Activated naive CD4-positive, alpha-beta T cell treated with anti-CD3 and anti-CD28 coated beads for 36 hours (primary cell): ENCODE data around the gene NOP53. TPM values are rescaled to one million over a fixed set of nuclear protein-coding genes. Genes with fewer than 3 reads are reported as not detected.
"Not testable (repeated sequence)": the region's sequence is repeated elsewhere in the genome, so short reads cannot be mapped to it uniquely, and the experiment has no call there.

Source experiments
- CTCF ChIA-PET: fragments of 350-600 bp; sonication (Branson Sonifier 250); formaldehyde crosslinking; loops from one replicate; lab custom pipeline; 2021; ENCODE audit warnings: antibody characterized with exemption; lab: Charles Lee
- DNase-seq: peaks from one replicate; pipeline ENCODE4 v3.0.0-alpha.2; 2020
- H3K27ac Mint-ChIP-seq: one replicate; pipeline ENCODE4 v1.8.0; 2021; ENCODE audit warnings: mild to moderate bottlenecking, mixed read lengths
- H3K27me3 Mint-ChIP-seq: one replicate; pipeline ENCODE4 v1.8.0; 2021; ENCODE audit warnings: low read depth, mixed read lengths
- H3K36me3 Mint-ChIP-seq: one replicate; pipeline ENCODE4 v1.8.0; 2021; ENCODE audit warnings: low read depth, mixed read lengths
- H3K4me1 Mint-ChIP-seq: one replicate; pipeline ENCODE4 v1.8.0; 2021; ENCODE audit warnings: low read depth, mixed read lengths
- H3K4me3 Mint-ChIP-seq: one replicate; pipeline ENCODE4 v1.8.0; 2021; ENCODE audit warnings: mild to moderate bottlenecking, moderate library complexity, mixed read lengths
- H3K9me3 Mint-ChIP-seq: one replicate; pipeline ENCODE4 v1.8.0; 2021; ENCODE audit warnings: mixed read lengths
- intact Hi-C: fragments of 100-400 bp; cut with micrococcal nuclease; formaldehyde crosslinking; loops from one replicate; pipeline ENCODE4 v1.15.1; 2023
- total RNA-seq, 2 experiments: library from RNA; stranded (reverse); gene quantifications; one replicate each; pipeline ENCODE4 v1.2.3, GENCODE V29; 2021

The NOP53 gene
- total RNA-seq, 2 experiments from 2014 or later = 274 to 300 TPM

DNA sequence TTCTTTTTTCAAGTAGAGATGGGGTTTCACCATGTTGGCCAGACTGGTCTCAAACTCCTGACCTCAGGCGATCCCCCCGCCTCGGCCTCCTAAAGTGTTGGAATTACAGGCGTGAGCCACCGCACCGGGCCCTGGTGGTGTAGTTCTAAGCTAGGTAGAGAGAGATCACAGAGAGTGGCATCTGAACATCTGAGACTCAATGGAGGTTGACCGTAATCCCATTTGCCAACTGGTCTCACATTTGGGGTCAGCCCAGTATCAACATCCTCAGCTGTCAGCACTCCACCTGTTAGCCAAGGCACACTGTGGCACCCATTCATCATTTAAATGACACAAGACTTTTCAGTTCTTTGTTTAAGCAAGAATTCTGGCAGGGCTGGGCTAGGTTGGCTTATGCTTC is 41.2 kb downstream of the NOP53 start:
- CTCF ChIA-PET = interaction anchor here (2.7 kb wide), 1 partner anchor 21 kb away, joined by 11 read pairs; no protein-coding TSS in a partner anchor
- Mint-ChIP-seq H3K27ac (no peak overlapping the region), H3K9me3 (no peaks in the 10 kb centered on the region), H3K4me1 (peaks cover 6% of the 10 kb centered on the region), H3K4me3 (no peak overlapping the region), H3K36me3 (peaks cover 24% of the 10 kb centered on the region), H3K27me3 (no peaks in the 10 kb centered on the region)
- no peak for DNase-seq
- intact Hi-C loops = no loop called here

DNA sequence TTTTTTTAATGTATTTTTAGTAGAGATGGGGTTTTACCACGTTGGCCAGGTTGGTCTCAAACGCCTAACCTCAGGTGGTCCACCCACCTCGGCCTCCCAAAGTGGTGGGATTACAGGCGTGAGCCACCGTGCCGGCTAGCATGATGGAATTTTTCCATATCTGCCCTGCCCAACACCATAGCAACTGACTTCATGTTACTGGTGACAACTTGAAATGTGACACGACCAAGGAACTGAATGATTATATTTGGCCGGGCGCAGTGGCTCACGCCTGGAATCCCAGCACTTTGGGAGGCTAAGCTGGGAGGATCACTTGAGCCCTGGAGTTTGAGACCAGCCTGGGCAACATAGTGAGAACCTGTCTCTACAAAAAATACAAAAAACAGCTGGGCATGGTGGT is 42.0 kb downstream of the NOP53 start:
- H3K4me3 Mint-ChIP-seq, H3K9me3 Mint-ChIP-seq, DNase-seq, intact Hi-C loops, H3K27ac Mint-ChIP-seq, H3K27me3 Mint-ChIP-seq, H3K4me1 Mint-ChIP-seq: not testable (repeated sequence)
- CTCF ChIA-PET = interaction anchor here (1.3 to 2.7 kb wide), 3 partner anchors 22 to 80 kb away, joined by 3 to 11 read pairs (median 5); no protein-coding TSS in a partner anchor
- peaks cover 19% of the 10 kb centered on the region for H3K36me3 Mint-ChIP-seq

DNA sequence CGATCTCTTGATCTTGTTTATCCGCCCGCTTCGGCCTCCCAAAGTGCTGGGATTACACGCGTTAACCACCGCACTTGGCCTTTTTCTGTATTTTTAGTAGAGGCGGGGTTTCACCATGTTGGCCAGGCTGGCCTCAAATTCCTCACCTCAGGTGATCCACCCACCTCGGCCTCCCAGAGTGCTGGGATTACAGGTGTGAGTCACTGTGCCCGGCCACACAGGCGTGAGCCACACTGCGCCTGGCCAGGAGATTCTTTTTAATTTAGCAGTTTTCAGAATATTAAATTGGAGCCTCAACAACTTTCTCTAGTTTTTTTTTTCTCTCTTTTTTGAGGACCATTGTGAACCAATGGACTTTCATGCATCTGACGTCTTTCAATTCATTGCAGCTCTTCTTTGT is 44.5 kb downstream of the NOP53 start:
- H3K36me3 Mint-ChIP-seq, H3K9me3 Mint-ChIP-seq, H3K27ac Mint-ChIP-seq, DNase-seq, H3K27me3 Mint-ChIP-seq, H3K4me3 Mint-ChIP-seq, H3K4me1 Mint-ChIP-seq: not testable (repeated sequence)
- CTCF ChIA-PET = interaction anchor here (0.7 to 2.5 kb wide), 14 partner anchors 10 to 256 kb away, joined by 3 to 10 read pairs (median 4); partner anchors contain the start of gene EHD2
- intact Hi-C loops = loop anchor here (2.0 kb wide), 1 partner anchor 73 kb away; no protein-coding TSS in a partner anchor

DNA sequence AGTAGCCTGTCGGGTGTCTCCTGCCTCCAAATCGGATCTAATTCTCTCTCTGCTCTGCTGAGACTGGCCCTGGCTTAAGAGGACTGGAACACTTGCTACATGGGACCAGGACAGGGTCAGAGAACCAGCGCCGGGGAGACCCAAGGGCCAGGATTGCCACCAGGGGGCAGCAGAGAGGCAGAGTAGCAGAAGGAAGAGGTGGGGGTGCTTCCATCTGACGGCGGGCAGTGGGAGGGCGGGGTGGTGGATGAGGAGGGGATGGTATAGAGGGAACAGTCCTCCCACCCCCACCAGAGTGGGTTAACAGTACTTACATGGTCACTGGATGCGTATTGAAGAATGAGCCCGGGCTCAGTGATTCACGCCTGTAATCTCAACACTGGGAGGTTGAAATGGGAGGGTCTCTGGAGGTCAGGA is 45.1 kb downstream of the NOP53 start:
- Mint-ChIP-seq H3K9me3 (no peaks in the 10 kb centered on the region), H3K4me1 (peaks cover 5% of the 10 kb centered on the region), H3K27ac (no peak overlapping the region), H3K27me3 (no peaks in the 10 kb centered on the region), H3K36me3 (peaks cover 4% of the 10 kb centered on the region), H3K4me3 (no peak overlapping the region)
- CTCF ChIA-PET = interaction anchor here (0.7 to 2.5 kb wide), 11 partner anchors 10 to 87 kb away, joined by 3 to 10 read pairs (median 4); partner anchors contain the start of gene EHD2
- intact Hi-C loops = loop anchor here (2.0 kb wide), 1 partner anchor 72 kb away; no protein-coding TSS in a partner anchor
- peak; percentile 90 for DNase-seq

DNA sequence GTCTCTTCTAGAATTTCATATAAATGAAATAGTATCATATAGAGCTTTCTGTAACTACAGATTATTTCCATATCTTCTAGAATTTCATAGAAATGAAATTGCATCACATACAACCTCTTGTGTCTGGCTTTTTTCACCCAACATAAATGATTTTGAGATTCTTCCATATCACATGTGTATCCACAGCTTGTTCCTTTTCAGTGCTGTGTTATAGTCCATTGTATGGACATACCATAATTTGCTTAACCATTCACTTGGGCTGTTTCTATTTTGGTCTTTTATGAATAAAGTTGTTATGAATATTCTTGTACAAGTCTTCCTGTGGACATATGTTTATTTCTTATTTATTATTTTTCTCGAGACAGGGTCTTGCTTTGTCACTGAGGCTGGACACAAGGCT is 47.3 kb downstream of the NOP53 start:
- H3K4me3 Mint-ChIP-seq = no peak overlapping the region
- no peak for DNase-seq
- no peak overlapping the region for H3K27ac Mint-ChIP-seq
- no peaks in the 10 kb centered on the region for H3K9me3 Mint-ChIP-seq
- CTCF ChIA-PET = interaction anchor here (0.7 to 1.9 kb wide), 3 partner anchors 11 to 85 kb away, joined by 4 to 5 read pairs (median 4); partner anchors contain the start of gene EHD2
- intact Hi-C loops = no loop called here
- peaks cover 6% of the 10 kb centered on the region for H3K36me3 Mint-ChIP-seq
- peaks cover 5% of the 10 kb centered on the region for H3K4me1 Mint-ChIP-seq
- no peaks in the 10 kb centered on the region for H3K27me3 Mint-ChIP-seq

DNA sequence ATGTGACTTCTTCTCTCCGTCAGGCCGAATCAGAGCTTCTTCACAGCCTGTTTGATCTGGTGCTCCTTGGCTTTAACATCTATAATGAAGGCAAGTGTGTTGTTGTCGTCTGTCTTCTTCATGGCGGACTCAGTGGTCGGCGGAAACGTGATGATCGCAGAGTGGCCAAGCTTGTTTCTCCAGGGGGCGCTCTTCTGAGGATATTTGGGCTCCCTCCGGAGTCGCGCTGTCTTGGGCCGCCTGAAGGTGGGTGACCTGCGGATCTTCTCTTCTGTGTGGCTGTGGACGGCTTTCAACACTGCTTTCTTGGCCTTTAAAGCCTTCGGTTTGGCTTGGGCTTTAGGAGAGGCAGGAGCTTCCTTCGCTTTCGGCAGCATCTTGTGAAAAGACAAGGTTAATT is 49.2 kb downstream of the NOP53 start:
- intact Hi-C loops = no loop called here
- Mint-ChIP-seq H3K4me3 (no peak overlapping the region), H3K9me3 (no peaks in the 10 kb centered on the region), H3K36me3 (peaks cover 2% of the 10 kb centered on the region), H3K4me1 (peaks cover 3% of the 10 kb centered on the region), H3K27me3 (no peaks in the 10 kb centered on the region), H3K27ac (no peak overlapping the region)
- DNase-seq = no peak
- CTCF ChIA-PET = interaction anchor here (0.6 to 0.9 kb wide), 2 partner anchors 63 to 1690 kb away, joined by 4 read pairs; no protein-coding TSS in a partner anchor

DNA sequence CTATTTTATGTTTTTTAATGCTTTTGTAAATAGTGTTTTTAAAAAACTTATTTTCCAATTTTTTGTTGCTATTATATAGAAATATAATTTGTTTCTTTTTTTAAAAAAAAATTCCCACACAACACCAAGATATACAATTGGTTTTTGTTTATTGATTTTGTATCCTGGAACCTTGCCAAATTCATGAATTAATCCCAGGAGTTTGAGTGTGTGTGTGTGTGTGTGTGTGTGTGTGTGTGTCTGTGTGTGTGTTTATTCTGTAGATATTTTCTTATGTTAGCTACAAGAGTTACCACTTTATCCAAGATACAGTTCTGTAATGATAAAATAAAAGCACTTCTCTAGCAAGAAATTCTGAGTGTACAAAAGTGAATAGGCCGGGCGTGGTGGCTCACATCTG is 51.4 kb downstream of the NOP53 start:
- no peak overlapping the region for H3K27ac Mint-ChIP-seq
- no peak overlapping the region for H3K4me3 Mint-ChIP-seq
- peaks cover 5% of the 10 kb centered on the region for H3K9me3 Mint-ChIP-seq
- H3K27me3 Mint-ChIP-seq = no peaks in the 10 kb centered on the region
- H3K36me3 Mint-ChIP-seq = peaks cover 2% of the 10 kb centered on the region
- CTCF ChIA-PET = no interaction called here
- no peaks in the 10 kb centered on the region for H3K4me1 Mint-ChIP-seq
- DNase-seq = no peak
- intact Hi-C loops = no loop called here

DNA sequence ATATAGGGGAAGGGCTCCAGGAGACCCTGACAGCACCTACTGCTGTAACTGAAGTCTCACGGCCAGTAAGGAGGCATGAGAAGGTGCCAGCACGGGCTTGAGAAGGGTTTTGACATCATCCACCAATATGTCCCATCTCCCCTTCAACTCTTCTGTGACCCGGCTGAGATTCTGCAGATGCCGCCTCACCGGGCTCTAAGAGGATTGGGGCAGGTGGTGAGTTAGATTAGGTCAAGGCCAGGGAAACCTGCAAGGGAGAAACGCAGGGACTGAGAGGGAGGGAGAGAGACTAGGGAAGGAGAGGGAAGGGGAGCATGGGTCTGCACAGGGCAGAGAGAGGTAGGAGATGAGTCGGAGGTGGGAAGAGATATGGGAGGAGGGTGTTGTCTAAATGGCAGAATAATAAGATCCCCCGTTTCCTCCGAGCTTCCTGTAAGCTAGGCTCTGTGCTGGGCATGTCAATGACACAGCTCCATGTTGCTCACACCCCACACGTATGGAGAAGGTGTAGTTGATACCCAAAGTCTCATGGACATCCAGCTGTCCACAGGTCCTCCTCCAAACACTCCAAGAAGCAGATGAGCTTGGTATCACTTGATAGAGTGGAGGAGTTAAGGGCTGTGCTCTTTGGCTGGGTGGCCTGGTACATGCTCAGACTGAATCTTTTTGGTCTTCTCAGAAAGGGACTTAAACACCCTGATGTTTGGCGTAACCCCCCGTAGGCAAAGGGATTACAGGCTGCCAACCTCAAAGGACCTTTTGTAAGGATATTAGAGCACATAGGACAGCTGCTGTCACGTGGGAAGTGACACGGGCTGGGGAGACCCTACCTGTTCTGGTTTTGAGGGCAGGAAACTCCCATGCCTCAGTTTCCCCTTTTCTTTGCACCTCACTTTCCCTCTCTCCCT is 52.9 kb downstream of the NOP53 start:
- intact Hi-C loops = no loop called here
- CTCF ChIA-PET = interaction anchor here (0.7 kb wide), 1 partner anchor 16 kb away, joined by 3 read pairs; no protein-coding TSS in a partner anchor
- H3K9me3 Mint-ChIP-seq = peaks cover 5% of the 10 kb centered on the region

DNA sequence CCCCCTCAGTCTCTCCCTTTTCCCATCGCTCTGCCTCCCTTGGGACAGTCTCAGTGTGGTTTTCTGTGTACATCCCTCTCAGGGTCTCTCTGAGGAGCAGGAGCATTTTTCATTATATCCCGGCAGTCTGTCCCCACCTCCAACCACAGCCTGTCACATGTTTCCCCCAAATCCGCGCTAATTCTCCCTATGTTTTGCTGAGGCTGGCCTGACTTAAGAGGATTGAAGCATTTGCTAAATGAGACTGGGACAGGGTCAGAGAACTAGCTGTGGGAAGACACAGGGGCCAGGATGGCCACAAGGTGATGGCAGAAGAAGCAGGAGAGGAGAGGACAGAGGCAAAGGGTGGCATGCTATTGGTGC is 53.5 kb downstream of the NOP53 start:
- CTCF ChIA-PET = no interaction called here
- Mint-ChIP-seq H3K4me3 (no peak overlapping the region), H3K9me3 (peaks cover 5% of the 10 kb centered on the region), H3K27me3 (no peaks in the 10 kb centered on the region), H3K4me1 (no peaks in the 10 kb centered on the region), H3K27ac (no peak overlapping the region), H3K36me3 (peaks cover 2% of the 10 kb centered on the region)
- DNase-seq = no peak
- intact Hi-C loops = no loop called here

More for the DNA sequence above, 52.9 kb downstream of the NOP53 start:
- H3K4me1 Mint-ChIP-seq = no peaks in the 10 kb centered on the region
- H3K27me3 Mint-ChIP-seq = no peaks in the 10 kb centered on the region
- no peak overlapping the region for H3K4me3 Mint-ChIP-seq
- no peak overlapping the region for H3K27ac Mint-ChIP-seq
- DNase-seq = no peak
- H3K36me3 Mint-ChIP-seq = peaks cover 2% of the 10 kb centered on the region

DNA sequence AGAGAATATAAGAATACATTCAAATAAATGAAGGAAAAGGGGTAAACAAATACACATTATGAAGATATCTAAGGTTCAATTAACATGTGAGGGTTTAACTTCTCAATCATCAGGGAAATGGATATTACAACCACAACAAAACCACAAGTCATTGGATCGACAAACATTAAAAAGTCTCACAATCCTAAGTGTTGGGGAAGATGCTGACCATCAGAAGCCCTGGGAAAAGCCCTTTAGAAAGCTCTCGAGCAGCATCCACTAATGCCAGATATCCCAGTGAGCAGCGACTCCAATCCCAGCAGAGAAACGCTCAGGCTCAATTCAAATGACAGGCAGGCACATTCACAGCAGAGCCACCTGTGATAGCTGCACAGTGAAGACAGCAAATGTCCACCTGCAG is 55.9 kb downstream of the NOP53 start:
- Mint-ChIP-seq H3K4me3 (no peak overlapping the region), H3K27me3 (no peaks in the 10 kb centered on the region), H3K9me3 (peaks cover 5% of the 10 kb centered on the region), H3K36me3 (no peaks in the 10 kb centered on the region), H3K27ac (no peak overlapping the region), H3K4me1 (no peaks in the 10 kb centered on the region)
- no peak for DNase-seq
- CTCF ChIA-PET = interaction anchor here (1.0 kb wide), 1 partner anchor 68 kb away, joined by 3 read pairs; no protein-coding TSS in a partner anchor
- intact Hi-C loops = no loop called here

DNA sequence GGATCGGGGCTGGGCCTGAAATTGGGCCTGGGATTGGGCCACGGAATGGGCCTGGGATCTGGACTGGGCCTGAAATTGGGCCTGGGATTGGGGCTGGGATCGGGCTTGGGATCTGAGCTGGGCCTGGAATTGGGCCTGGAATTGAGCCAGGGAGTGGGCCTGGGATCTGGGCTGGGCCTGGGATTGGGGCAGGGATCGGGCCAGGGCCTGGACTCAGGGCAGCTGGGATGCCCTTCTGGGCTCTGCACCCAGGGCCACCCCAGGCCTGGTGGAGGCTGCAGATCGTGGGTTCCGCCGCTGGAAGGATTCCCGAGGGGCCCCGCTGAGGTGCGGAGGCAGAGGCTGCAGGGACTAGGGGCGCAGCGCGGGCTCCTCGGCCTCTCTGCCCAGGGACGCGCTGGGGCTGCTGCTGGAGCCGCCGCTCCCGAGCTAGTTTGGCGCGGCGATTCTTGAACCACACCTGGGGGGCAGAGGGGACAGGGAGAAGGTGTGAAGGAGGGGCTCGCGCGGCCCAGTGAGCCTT is 57.2 kb downstream of the NOP53 start:
- DNase-seq = no peak
- Mint-ChIP-seq H3K4me3 (no peak overlapping the region), H3K27ac (no peak overlapping the region), H3K9me3 (peaks cover 5% of the 10 kb centered on the region), H3K4me1 (no peaks in the 10 kb centered on the region), H3K27me3 (no peaks in the 10 kb centered on the region), H3K36me3 (no peaks in the 10 kb centered on the region)
- intact Hi-C loops = no loop called here
- CTCF ChIA-PET = interaction anchor here (0.6 kb wide), 1 partner anchor 67 kb away, joined by 4 read pairs; no protein-coding TSS in a partner anchor

DNA sequence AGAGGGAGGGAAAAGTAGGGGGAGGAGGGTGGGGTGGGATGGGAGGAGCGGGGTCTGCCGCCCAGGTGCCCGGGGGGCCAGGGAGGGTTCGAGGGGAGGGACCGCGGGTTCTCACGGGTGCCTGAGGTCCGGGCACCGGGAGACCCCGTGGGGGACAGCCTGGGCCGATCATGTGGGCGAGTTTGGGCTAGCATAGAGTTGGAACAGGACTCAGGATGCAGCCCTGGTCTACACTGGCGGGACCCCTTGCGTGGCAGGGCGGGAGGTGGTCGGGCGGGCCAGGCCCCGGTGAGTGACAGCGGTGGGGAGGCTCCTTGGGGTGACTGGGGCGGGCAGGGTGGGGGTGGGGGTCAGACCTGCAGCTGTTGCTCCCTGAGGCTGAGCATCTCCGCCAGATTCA is 57.8 kb downstream of the NOP53 start:
- intact Hi-C loops, H3K27me3 Mint-ChIP-seq, H3K27ac Mint-ChIP-seq, DNase-seq, H3K9me3 Mint-ChIP-seq, H3K4me1 Mint-ChIP-seq, H3K4me3 Mint-ChIP-seq, H3K36me3 Mint-ChIP-seq: not testable (repeated sequence)
- CTCF ChIA-PET = interaction anchor here (0.6 kb wide), 1 partner anchor 66 kb away, joined by 4 read pairs; no protein-coding TSS in a partner anchor
